Body of pancreas (tissue), 4 donors: ENCODE data around the gene FBN2.

ENCODE experiments used
- POLR2A ChIP-seq, 3 donors: fragments of 450-650 bp; IDR thresholded peaks; one replicate each; pipeline ENCODE4 v1.6.1; 2016; ENCODE audit warnings: antibody characterized with exemption in 3 of 3, mild to moderate bottlenecking in 2 of 3
- TF ChIP-seq, protein P1 (sequence below), 7 experiments: fragments of 450-650 bp in 4 of 7; fragments of 200-600 bp in 3 of 7; sonication (generic) in 3 of 7; IDR thresholded peaks; one replicate each; pipeline ENCODE4 v1.5.1; 2016 to 2019; ENCODE audit warnings: antibody characterized with exemption in 7 of 7

GRCh38 chr5:128441941-128442350, 96.1 kb downstream of the FBN2 start:
- TF ChIP-seq, protein P1, sequence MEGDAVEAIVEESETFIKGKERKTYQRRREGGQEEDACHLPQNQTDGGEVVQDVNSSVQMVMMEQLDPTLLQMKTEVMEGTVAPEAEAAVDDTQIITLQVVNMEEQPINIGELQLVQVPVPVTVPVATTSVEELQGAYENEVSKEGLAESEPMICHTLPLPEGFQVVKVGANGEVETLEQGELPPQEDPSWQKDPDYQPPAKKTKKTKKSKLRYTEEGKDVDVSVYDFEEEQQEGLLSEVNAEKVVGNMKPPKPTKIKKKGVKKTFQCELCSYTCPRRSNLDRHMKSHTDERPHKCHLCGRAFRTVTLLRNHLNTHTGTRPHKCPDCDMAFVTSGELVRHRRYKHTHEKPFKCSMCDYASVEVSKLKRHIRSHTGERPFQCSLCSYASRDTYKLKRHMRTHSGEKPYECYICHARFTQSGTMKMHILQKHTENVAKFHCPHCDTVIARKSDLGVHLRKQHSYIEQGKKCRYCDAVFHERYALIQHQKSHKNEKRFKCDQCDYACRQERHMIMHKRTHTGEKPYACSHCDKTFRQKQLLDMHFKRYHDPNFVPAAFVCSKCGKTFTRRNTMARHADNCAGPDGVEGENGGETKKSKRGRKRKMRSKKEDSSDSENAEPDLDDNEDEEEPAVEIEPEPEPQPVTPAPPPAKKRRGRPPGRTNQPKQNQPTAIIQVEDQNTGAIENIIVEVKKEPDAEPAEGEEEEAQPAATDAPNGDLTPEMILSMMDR (IDR thresholded peaks at IDR 0.05) = no peak
- no peak for TF ChIP-seq POLR2A (IDR thresholded peaks at IDR 0.05)
